NCI-H1417 treated with DMSO at 0.1 percent for 48 hours (cell line): Measurements from ENCODE around the gene SRGAP2C.
"Not testable (repeated sequence)": the region's sequence is repeated elsewhere in the genome, so short reads cannot be mapped to it uniquely, and the experiment has no call there.

Source experiments
- DNase-seq: peaks from one replicate; lab custom pipeline; 2025; lab: John Stamatoyannopoulos, UW

SRGAP2C gene

DNA sequence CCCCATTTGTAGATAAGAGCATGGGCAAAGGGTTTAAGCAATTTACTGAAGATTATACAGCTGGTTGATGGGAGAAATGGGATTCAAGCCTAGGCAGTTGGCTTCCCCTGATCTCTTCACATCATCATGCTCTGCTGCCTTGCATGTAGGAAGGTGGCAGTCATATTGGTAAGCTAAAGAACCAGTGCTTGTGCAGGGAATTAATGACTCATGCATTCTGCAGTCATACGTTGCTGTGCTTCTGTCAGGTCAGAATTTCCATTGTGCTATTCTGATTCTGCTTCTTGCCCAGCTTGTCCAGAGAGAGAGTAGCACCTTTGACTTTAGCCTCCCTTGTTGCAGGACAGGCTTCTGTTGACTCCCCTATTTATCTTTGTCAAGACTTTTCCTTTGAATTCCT, 153.2 kb downstream of the SRGAP2C start:
- not testable (repeated sequence) for DNase-seq

DNA sequence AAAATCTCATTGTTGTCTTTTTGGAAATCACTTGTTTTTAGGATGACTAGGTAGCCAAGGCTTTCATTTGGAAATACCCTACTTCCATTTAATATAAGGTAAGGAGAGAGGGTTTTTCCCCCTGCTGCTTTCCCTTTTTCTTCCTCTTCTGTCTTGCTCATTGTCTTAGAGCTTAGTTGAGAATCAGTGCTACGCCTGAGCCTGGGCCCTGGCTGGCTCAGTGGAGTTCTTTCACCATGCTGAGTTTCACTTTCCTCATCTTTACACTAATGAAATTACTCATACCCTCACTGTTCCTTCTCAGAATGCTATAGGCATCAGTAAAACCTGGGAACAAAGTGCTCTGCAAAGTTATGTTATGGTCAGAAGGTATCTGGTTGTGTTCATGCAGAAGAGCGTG, 154.8 kb downstream of the SRGAP2C start:
- not testable (repeated sequence) for DNase-seq

DNA sequence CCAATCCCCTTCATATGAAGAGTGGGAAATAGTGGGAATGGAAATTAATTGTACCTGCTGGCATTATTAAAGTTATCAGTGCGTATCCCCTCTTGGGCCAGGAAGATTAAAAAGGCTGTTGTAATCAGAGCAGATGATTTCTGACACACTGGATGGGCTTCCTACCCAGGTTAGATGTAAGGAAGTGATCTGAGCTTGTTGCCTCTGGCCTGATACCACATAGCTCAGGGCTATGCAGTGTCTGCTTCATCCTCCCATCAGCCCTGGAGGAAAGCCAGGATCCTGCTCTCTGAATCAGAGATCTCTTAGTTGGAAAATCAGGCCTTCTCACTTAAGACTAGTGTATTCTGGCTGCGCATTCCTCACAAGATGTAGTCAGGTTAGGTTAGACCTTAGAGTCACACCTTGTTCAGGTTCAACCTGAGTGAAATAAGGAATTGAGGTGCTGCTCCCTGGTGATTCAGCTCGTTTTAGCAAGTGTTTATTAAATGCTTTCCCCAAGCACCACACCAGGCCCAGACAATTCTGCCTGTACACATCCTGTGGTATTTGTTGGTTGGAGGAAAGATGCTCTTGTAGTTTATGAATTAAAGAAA, 158.6 kb downstream of the SRGAP2C start:
- DNase-seq: not testable (repeated sequence)

DNA sequence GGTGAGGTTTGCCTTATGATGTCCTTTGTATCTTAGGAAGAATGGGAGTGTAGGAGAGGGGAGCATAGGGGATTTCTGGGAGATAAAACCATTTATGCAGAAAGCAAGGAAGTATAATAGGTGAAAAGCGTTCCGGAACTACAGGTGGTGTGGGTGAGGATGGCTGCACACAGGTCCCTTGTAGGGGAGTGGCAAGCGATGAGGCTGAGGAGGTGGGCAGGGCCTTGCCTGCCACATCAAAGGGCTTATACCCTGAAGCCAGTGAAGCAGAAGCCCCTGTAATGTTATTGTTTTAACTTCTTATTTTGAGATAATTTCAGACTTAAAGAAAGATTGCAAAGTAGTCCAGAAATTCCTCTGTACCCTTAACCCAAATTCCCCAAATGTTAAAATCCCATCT, 159.6 kb downstream of the SRGAP2C start:
- DNase-seq: not testable (repeated sequence)

DNA sequence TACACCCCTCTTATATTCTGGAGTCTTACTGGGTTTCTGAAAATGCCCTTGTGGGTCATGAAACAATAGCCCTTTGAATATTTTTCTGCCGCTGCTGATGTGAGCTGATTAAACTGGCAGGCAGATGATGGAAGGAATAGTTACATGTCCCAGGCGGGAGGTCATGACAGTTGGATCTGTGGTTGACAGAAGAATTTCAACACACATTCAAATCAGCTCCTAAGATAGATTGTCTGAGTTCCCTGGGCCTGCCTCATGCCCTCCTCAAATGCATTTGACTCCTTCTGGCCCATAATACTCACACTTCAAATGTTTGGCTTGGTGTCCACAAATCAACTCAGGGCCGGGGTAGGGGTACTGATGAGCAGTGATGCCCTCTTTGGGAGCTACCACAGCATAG, 161.9 kb downstream of the SRGAP2C start:
- not testable (repeated sequence) for DNase-seq

DNA sequence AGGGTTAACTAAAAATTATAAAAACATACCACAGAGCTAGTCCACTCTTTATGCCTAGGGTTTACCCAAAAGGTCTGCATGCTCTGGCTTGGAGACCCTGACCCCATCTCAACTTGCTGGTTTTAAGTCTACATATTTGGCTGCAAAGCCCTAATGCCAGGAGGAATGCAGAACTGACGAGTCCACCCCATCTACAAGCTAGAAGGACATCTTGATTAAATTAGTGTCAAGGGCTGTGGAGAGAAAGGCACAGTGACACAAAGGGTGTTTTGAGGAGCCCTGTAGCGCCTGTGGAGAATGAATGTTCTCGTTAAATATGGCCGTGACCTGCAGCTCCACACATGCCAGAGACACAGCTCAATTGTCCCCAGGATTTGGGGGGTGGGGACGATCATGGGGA, 162.7 kb downstream of the SRGAP2C start:
- DNase-seq: not testable (repeated sequence)

DNA sequence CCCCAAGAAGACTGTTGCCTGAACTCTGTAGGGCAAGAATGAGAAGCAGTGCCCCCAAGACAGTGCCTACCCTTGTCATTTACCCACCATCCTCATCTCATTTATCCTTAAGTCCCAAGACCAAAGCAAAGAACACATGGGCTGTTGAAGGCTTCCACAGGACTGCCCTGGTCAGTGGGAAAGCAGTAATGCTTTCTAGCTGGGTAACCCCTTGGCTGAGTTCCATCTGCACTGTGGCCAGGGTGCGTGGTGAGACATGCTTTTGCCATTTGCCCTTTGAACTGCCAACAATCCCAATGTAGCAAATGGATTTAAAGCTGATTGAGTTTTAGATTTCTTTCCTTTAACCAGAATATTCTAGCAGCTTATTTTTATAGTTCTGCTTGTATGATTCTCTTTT, 163.3 kb downstream of the SRGAP2C start:
- not testable (repeated sequence) for DNase-seq

DNA sequence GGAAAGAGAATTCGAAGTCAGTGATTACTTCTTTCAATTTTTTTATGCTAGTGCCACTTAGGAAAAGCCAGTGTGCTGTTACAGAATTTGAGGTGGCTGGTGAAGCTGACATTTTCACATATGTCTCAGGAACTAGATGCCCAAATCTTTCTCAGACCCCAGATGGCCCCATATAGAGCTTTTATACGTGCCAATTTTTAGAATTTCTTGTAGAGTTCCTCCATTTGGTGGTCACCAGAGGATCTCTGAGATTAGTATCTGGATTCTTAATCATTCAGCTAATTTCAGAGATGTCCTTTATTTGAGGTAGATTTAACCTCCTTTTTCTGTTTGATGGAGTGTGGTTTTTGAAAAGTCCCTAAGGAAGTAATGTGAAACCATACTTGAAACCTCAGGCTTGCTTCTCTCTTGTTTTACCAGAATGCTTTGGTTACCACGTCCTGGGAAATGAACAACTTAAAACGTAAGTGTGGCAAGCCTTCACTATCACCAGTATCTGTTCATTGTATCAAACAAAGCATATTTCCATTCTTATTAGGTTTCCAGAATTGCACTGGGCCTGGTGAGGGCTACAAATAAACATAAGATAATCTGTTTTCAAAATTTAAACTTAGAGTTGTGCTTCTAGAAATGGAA, 164.7 kb downstream of the SRGAP2C start:
- not testable (repeated sequence) for DNase-seq

DNA sequence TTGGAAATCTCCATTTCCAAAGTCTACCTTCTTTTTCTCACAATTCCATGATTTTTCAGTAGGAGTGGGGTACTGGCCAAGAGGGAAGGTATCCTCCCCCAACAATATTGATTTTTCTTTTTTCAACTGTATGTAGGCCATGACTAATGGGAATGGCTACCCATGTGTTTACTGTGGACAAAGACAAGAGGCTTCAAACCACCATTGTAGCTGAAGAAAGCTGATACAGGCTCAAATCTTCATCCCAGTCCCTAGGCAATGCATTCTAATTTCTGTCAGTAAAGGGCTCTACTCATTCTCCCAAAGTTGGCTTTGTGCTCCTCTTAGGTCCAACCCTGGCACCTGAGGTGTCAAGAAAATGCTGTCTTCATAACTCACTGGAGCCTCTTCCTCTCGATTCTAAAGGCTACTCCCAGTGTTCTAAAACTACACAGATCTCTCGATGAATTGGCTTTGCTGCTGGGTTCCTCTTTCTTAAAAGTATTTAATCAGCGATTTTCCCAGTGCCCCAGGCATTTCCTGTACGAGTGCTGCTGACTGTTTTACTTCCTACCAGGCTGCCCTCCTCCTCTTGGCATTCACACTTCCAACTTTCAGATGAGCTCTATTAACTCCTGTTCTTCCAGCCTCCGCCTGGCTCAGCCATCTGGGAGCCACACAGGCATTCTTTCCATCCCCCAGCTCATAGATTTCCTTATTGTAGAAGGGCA, 171.1 kb downstream of the SRGAP2C start:
- DNase-seq: not testable (repeated sequence)

DNA sequence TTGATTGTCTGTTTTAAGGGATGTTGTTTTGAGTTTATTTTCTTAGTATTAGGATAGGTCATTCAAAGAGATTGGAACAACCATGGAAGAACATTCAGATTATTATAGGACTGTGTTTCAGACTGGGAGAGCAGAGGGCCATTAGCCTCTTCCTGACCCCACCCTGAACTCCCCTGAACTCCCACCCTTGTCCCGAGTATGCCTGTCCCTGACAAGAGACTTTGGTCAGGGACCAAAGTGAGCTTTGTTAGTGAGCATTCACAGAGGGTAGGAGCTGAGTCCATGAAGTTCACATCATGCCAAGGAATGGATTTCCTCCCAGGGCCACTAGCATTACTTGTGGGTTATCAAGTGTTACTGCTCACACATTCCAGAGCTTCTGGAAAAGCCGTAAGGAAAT, 172.0 kb downstream of the SRGAP2C start:
- not testable (repeated sequence) for DNase-seq

DNA sequence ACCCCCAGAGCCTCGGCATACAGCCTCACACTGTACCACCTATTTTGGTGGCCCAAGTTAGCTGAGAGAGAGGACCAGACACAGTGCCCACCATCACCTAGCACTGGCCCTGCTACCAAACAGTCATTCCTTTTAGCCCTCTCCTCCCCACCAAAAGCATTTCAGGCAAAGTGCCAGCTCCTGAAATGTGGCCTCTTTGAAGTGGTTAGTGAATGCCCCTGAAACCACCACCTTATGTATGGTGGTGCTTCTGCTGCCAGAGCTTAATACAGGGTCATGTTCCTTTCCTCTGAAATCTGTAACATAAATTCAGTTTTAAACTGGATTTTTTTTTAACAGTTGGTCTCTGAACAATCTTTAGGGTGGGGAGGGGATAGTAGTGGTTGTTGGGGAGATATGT, 175.8 kb downstream of the SRGAP2C start:
- DNase-seq: not testable (repeated sequence)

DNA sequence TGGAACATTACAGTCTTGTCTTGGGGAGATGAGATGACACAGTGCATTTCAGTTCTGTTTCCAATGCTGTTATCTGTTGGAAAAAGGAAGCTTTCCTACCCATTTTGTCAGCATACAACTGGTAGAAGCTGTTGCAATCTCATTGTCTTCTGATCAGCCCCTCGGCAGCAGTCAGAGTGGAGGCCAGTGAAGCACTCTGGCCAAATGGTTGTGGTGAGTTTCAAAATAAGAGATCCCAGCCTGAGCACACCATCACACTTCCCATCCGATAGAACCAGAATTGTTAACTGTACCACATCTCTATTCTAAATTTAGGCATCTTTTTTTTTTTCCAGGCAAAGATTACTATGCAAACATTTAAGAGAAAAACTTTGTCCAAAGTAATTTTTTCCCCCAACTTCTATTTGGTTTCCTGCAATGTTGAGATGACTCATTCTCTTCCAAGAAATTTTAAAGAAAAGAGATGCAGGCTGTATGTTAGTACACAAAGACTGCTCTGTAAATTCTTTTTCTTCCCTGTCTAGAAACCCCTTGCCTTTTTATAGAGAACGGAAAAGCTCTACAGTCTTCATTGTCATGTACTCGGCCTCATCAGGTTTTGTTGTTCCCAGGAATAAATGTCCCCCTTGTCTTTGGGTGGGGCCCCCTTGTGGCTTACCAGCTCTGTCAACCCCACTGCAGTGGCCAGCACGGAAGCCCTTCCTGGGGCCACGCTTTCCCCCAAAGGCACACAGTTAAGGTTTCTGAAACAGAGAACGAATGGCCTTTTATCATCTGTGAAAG, 176.9 kb downstream of the SRGAP2C start:
- DNase-seq: not testable (repeated sequence)

DNA sequence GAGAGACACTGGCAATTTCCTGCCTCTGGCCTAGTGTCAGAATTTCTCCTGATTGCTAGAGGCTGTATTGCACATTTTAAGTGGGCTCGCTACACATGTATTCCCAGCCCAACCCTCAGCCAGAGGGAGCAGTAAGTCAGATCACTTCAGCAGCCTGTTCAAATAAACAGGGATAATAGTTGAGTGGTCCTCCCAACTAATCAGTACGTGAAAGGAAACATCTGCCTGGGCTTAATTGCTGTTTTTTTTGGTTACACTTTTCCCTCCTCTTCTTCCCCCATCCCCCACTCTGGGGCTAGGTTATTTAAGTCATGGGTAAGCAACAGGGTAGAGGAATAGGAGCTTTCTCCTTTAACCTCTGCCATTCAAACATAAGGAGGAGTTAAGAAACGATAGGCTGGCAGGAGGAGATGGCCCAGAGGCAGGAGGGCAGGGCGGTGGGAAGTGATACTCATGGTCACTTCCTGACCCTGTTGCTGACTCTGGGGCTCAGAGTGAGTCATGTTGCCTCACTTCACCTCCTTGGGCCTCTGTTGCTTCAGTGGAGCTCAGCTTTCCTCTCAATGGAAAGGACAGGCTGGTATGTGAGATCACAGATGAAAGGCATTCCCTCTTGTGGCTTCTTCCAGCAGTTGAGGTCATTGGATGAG, 177.6 kb downstream of the SRGAP2C start:
- DNase-seq: not testable (repeated sequence)

DNA sequence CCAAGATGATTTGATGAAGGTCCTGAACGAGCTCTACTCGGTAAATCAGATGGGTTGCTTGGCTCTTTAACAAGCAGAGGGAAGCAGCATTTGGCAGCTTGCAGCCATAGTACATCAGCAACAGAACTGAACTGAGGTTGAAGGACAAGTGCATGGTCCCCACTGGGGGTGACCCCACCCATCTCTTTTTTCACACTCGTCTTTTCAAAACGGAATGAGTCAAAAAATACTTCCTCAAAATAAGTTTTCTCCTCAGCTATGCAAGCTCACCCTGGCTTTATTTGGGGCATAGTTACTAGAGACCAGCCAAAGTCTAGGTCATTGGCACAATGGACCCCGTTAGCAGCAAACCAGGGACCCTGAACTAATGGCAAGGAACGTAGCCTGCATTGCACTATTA, 180.5 kb downstream of the SRGAP2C start:
- DNase-seq: not testable (repeated sequence)

DNA sequence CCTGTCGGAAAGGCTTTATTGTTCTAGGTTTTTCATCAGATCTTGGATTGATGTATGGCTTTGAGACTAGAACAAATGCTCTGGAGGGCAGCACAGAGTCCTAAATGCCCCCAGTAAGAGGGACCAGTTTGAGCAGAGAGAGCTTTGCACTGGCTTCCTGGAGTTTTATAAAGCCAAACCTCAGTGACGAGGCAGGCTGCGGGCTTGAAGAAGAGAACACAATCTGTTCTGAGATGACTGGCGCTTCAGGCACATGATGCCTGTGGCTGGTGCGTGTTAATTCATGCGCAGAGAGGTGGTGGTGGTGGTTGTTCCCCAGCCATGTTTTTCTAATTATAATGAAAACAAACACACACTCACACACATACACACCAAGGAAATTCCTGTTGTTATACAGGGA, 180.9 kb downstream of the SRGAP2C start:
- not testable (repeated sequence) for DNase-seq

DNA sequence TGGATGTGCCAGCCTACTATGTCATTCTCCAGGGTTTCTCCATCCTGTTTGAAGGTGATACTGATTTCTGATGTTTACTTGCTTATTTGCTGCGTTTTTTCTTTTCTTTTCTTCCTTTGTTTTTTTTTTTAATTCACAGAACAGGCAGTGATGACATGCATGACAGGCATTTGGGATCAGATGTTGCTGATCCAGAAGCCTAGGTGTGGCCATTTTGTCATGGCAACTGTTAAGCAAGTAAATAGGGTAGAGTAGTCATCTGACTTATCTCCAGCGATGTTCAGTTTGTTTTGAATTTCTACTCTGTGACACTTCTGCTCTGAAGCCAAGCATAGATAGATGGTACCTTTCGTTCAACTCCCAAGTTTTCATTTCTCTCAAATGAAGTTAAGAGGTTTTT, 181.4 kb downstream of the SRGAP2C start:
- DNase-seq: not testable (repeated sequence)

DNA sequence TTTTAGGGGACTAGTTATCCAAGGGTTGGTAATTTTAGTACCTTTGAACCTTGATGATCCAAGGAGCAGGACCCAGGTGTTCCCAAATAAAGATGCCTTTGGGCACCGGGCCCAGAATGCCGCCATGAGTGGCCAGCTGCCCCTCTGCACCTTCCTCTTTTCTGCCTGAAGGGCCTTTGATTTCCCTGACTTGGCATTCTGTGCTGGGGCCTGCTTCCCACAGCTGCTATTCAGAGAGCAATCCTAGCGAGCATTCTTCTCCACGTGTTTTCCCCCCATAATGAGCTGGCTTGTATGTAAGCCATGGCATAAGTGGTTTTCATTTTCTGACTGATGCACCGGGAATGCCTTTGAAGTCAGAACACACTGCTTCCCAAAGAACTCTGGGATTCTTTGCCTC, 184.1 kb downstream of the SRGAP2C start:
- not testable (repeated sequence) for DNase-seq

DNA sequence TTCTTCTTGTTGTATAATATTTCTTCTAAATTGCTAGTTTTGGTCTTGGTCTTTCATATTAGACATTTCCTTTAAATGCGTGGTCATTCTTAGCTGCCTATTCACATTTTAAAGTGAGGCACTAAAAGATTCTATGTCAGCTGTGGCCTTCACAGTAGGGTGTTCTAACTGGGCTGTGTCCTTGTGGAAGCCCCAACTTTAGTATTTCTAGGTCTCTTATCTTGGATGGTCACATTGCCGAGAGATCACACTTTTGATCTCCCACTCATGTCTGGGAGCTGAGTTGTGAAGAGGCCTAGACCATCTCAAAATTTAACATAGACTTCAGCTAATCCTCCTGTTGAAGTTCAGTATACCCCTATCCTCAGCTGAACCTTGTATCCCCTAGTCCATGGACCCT, 185.2 kb downstream of the SRGAP2C start:
- DNase-seq: not testable (repeated sequence)

DNA sequence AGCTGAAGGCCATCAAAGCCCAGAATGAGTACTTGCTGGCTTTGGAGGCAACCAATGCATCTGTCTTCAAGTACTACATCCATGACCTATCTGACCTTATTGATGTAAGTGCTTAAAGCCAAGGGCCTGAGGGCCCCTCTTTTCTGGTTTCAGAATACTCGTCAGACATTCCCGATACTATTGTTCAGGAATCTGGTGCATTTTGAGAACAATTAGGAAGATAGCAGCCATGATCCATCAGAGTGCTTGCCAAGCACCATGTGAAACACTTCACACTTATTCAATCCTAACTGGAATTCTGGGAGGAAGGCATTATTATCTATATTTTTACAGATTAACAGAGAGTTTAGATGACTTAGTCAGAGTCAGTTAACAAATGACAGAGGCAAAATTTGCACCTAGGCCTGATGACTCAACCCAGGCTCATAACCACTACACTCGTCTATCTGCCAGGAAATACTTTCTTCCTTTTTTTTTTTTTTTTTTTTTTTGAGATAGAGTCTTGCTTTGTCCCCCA, 190.1 kb downstream of the SRGAP2C start:
- not testable (repeated sequence) for DNase-seq

DNA sequence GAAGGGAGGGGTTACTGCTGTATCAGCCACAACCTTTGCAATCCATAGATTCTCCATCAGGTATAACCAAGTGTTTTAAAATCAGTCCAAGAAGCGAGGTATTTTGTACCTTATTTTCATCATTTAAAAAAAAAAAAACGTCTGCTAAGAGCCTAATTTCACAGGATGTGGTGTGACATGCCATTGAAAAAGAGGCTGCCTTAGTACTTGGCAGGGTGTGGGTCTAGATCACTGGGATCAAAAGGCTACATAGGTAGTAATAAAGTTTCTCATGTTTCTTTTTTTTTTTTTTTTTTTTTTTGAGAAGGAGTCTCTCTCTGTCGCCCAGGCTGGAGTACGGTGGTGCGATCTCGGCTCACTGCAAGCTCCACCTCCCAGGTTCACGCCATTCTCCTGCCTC, 192.2 kb downstream of the SRGAP2C start:
- DNase-seq: not testable (repeated sequence)

DNA sequence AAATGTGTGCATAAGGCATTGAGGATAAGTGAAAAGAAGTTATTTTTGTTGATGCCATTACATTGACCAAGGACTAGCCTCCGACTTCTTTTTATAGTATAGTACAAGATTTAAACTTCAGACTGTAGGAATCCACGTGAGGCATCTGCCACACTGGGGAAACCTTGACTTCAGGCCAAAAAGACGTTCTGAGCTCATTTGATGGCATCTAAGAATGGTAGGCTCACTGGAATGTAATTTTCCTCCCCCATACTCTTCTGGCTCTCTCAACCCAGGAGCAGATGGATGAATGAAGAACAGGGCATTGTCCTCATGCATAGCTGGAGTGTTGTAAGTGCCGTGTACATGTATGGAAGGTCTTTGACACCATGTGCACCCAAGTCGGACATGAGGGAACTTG, 194.0 kb downstream of the SRGAP2C start:
- not testable (repeated sequence) for DNase-seq

DNA sequence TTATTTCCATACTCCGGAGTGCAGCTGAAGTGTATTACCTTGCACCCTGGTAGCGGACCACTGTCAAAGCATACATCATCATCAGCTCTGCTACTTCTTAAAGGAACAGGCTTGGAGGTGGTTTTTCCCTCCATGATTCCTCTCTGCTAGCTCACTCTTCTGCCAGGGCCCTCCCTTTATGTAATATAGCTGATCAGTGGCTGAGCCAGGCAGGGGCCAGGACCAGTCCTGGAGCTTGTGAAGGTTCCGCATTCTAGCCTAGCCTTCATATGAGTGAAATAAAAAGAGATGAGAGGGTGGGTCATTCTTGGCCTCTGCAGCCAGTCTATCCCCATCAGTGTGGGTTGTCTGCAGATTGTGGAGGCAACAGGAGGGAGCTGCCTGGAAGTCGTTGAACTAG, 200.0 kb downstream of the SRGAP2C start:
- DNase-seq: not testable (repeated sequence)
